ENCODE measurements around the gene IL16. TPM values are rescaled to one million over a fixed set of nuclear protein-coding genes. Genes with fewer than 3 reads are reported as not detected.

IL16 gene
- total and polyA plus RNA-seq, 4 donors: 1.9 to 6.9 (median 4.4) TPM

GRCh38 chr15:81303244-81304225, 106.9 kb downstream of the IL16 start:
- Histone ChIP-seq H3K4me1 (ENCODE audit: control insufficient read depth in 4 of 4, insufficient read depth in 4 of 4, low read length in 3 of 4) (peaks cover 5 to 24% (median 14%) of the 10 kb centered on the region in 4 donors), H3K36me3 (ENCODE audit: control insufficient read depth in 4 of 4, insufficient read depth in 3 of 4, low read depth in 1 of 4, low read length in 3 of 4) (peaks cover 0 to 19% (median 10%) of the 10 kb centered on the region in 4 donors), H3K9me3 (ENCODE audit: control insufficient read depth in 4 of 4, low read length in 3 of 4) (no peaks in the 10 kb centered on the region), H3K27me3 (ENCODE audit: control insufficient read depth in 4 of 4, insufficient read depth in 4 of 4, low read length in 3 of 4) (no peaks in the 10 kb centered on the region), H3K27ac (ENCODE audit: low read depth in 1 of 2, low read length in 2 of 2) (peak overlapping the region; percentile 45 to 61), H3K4me3 (ENCODE audit: low read depth in 1 of 3, low read length in 3 of 3) (no peak overlapping the region), H3K9ac (ENCODE audit: low read depth in 1 of 2, low read length in 2 of 2) (no peak overlapping the region)
- WGBS: 84% methylated on average over 9 of the region's 9 CpGs
- DNase-seq (ENCODE audit: low spot score): no peak
- no peak for TF ChIP-seq HNF4G (IDR thresholded peaks at IDR 0.05)
- TF ChIP-seq REST (IDR thresholded peaks at IDR 0.05): no peak
- TF ChIP-seq SP1 (IDR thresholded peaks at IDR 0.05): no peak
- TF ChIP-seq RXRA (IDR thresholded peaks at IDR 0.05): no peak

- peaks cover 0 to 24% (median 11%) of the 10 kb centered on the region in 4 donors for H3K36me3 ChIP-seq (ENCODE audit: control insufficient read depth in 4 of 4, insufficient read depth in 3 of 4, low read depth in 1 of 4, low read length in 3 of 4)
- H3K9ac ChIP-seq (ENCODE audit: low read depth in 1 of 2, low read length in 2 of 2): no peak overlapping the region
- no peaks in the 10 kb centered on the region for H3K27me3 ChIP-seq (ENCODE audit: control insufficient read depth in 4 of 4, insufficient read depth in 4 of 4, low read length in 3 of 4)
- H3K4me1 ChIP-seq (ENCODE audit: control insufficient read depth in 4 of 4, insufficient read depth in 4 of 4, low read length in 3 of 4): peaks cover 5 to 24% (median 13%) of the 10 kb centered on the region in 4 donors
- H3K27ac ChIP-seq (ENCODE audit: low read depth in 1 of 2, low read length in 2 of 2): peak overlapping the region; percentile 45 to 61
- TF ChIP-seq MAX (IDR thresholded peaks at IDR 0.05) (peak; percentile 66), ATF3 (IDR thresholded peaks at IDR 0.05) (no peak), CTCF (IDR thresholded peaks at IDR 0.05; ENCODE audit: low read depth, low read length, missing input control) (no peak), SP1 (IDR thresholded peaks at IDR 0.05) (no peak)
- DNase-seq (ENCODE audit: low spot score): no peak
- no peaks in the 10 kb centered on the region for H3K9me3 ChIP-seq (ENCODE audit: control insufficient read depth in 4 of 4, low read length in 3 of 4)
- 63% methylated on average over 5 of the region's 5 CpGs for WGBS
- H3K4me3 ChIP-seq (ENCODE audit: low read depth in 1 of 3, low read length in 3 of 3): no peak overlapping the region
Measured at GRCh38 chr15:81304226-81304625, 107.5 kb downstream of the IL16 start.

GRCh38 chr15:81308260-81308659, 111.6 kb downstream of the IL16 start:
- WGBS: 94% methylated on average over 2 of the region's 2 CpGs
- H3K9ac ChIP-seq (ENCODE audit: low read depth in 1 of 2, low read length in 2 of 2): no peak overlapping the region
- no peaks in the 10 kb centered on the region for H3K9me3 ChIP-seq (ENCODE audit: control insufficient read depth in 4 of 4, low read length in 3 of 4)
- no peak overlapping the region for H3K27ac ChIP-seq (ENCODE audit: low read depth in 1 of 2, low read length in 2 of 2)
- H3K36me3 ChIP-seq (ENCODE audit: control insufficient read depth in 4 of 4, insufficient read depth in 3 of 4, low read depth in 1 of 4, low read length in 3 of 4): peaks cover 6 to 48% (median 34%) of the 10 kb centered on the region in 4 donors
- H3K27me3 ChIP-seq (ENCODE audit: control insufficient read depth in 4 of 4, insufficient read depth in 4 of 4, low read length in 3 of 4): no peaks in the 10 kb centered on the region
- no peak overlapping the region for H3K4me3 ChIP-seq (ENCODE audit: low read depth in 1 of 3, low read length in 3 of 3)
- no peak for DNase-seq (ENCODE audit: low spot score)
- peaks cover 0 to 8% (median 3%) of the 10 kb centered on the region in 4 donors for H3K4me1 ChIP-seq (ENCODE audit: control insufficient read depth in 4 of 4, insufficient read depth in 4 of 4, low read length in 3 of 4)
- TF ChIP-seq YY1 (IDR thresholded peaks at IDR 0.05) (no peak), ATF3 (IDR thresholded peaks at IDR 0.05) (no peak), MAX (IDR thresholded peaks at IDR 0.05) (no peak), REST (IDR thresholded peaks at IDR 0.05) (no peak), EGR1 (IDR thresholded peaks at IDR 0.05; ENCODE audit: low read depth in 2 of 2) (no peak), ZBTB33 (IDR thresholded peaks at IDR 0.05) (no peak), JUND (IDR thresholded peaks at IDR 0.05) (no peak), NR2F2 (IDR thresholded peaks at IDR 0.05) (no peak), SP1 (IDR thresholded peaks at IDR 0.05) (no peak)

Measured in liver (tissue), 9 donors.